Right cardiac atrium (tissue), 5 donors: ENCODE results near the gene POLR3E. TPM values are rescaled to one million over a fixed set of nuclear protein-coding genes. Genes with fewer than 3 reads are reported as not detected.

Experiments
- ATAC-seq, 2 donors: fragments of 200-7000 bp; cut with Tn5 transposase; one replicate each; pipeline versions ENCODE4 v1.8.0 to v1.9.1; 2020; ENCODE audit warnings: moderate library complexity in 2 of 2, mild to moderate bottlenecking in 1 of 2
- DNase-seq, 3 donors: peaks; one replicate each; pipeline ENCODE4 v3.0.0-alpha.2; 2020
- H3K27ac ChIP-seq: one replicate; pipeline ENCODE4 v1.5.1; 2013; ENCODE audit warnings: mild to moderate bottlenecking, low read length, control low read depth, moderate library complexity
- H3K27me3 ChIP-seq: one replicate; pipeline ENCODE4 v1.6.1; 2013; ENCODE audit not compliant: control insufficient read depth, insufficient read depth
- H3K4me1 ChIP-seq: one replicate; pipeline ENCODE4 v1.6.1; 2013; ENCODE audit warnings: low read length; ENCODE audit not compliant: control insufficient read depth, insufficient read depth
- H3K4me3 ChIP-seq: one replicate; pipeline ENCODE4 v1.5.1; 2013; ENCODE audit warnings: low read length, control low read depth
- H3K9me3 ChIP-seq: one replicate; pipeline ENCODE4 v1.6.1; 2013; ENCODE audit warnings: low read length; ENCODE audit not compliant: control insufficient read depth
- WGBS: extraction: QIAGEN DNeasy Blood & Tissue Kit; methylation state at CpG from one replicate; pipeline ENCODE4 v1.1.7; 2013; 5-methylcytosine and 5-hydroxymethylcytosine counted together
- intact Hi-C, 4 donors: fragments of 100-400 bp; cut with DNase I; formaldehyde crosslinking; loops; one replicate each; pipeline versions ENCODE4 v1.11.0 to v1.14.0; 2022 to 2023
- polyA plus RNA-seq: library from polyadenylated mRNA; stranded (reverse); fragments of 200-250 nt; gene quantifications from one replicate; pipeline ENCODE4 v1.2.3, GENCODE V29; 2013
- total RNA-seq, 4 donors: library from RNA; stranded (reverse); fragmentation: NEBNext Ultra II Directional; extraction: Animal tissue kit (Norgen Biotek cat#: 25700); gene quantifications; one replicate each; pipeline ENCODE4 v1.2.1, GENCODE V29; 2021
- donor health status: healthy with polysubstance abuse.
- donor health status: DM: no; HTN: yes; CAD: no.
- donor health status: DM: no; HTN: no; CAD: no.
- donor health status: DM: no; HTN: yes; CAD: no; lungs with severe emphysema.
- donor health status: DM: yes; HTN: yes; CAD: no.

POLR3E gene
- total and polyA plus RNA-seq, 5 donors: 15.4 to 33.5 (median 32.6) TPM

- no peaks in the 10 kb centered on the region for H3K9me3 ChIP-seq
- no peaks in the 10 kb centered on the region for H3K4me1 ChIP-seq
- H3K27me3 ChIP-seq: no peaks in the 10 kb centered on the region
- ATAC-seq: no peak
- no peak for DNase-seq
- 91% methylated on average over 9 of the region's 9 CpGs for WGBS
- intact Hi-C loops: no loop called here
- no peak overlapping the region for H3K4me3 ChIP-seq
- H3K27ac ChIP-seq: no peak overlapping the region
Measured at GRCh38 chr16:22306788-22307187, 9.6 kb downstream of the POLR3E start.

- DNase-seq (no peak), ATAC-seq (peak in 1 of 2 donors; percentile 17)
- Histone ChIP-seq H3K9me3 (no peaks in the 10 kb centered on the region), H3K4me3 (no peak overlapping the region), H3K27ac (no peak overlapping the region), H3K27me3 (no peaks in the 10 kb centered on the region), H3K4me1 (no peaks in the 10 kb centered on the region)
- WGBS: 94% methylated on average over 10 of the region's 10 CpGs
- intact Hi-C loops: no loop called here
Measured at GRCh38 chr16:22307838-22308237, 10.6 kb downstream of the POLR3E start.

- intact Hi-C loops: no loop called here
Measured at GRCh38 chr16:22308824-22309520, 11.8 kb downstream of the POLR3E start.

GRCh38 chr16:22311520-22311919, 14.3 kb downstream of the POLR3E start:
- Histone ChIP-seq H3K4me1 (no peaks in the 10 kb centered on the region), H3K4me3 (no peak overlapping the region), H3K9me3 (no peaks in the 10 kb centered on the region), H3K27ac (no peak overlapping the region), H3K27me3 (no peaks in the 10 kb centered on the region)
- ATAC-seq (no peak), DNase-seq (no peak)
- WGBS: 95% methylated on average over 4 of the region's 4 CpGs
- intact Hi-C loops: no loop called here

More at GRCh38 chr16:22308824-22309520, 11.8 kb downstream of the POLR3E start:
- ATAC-seq (no peak), DNase-seq (no peak)
- Histone ChIP-seq H3K4me3 (no peak overlapping the region), H3K27me3 (no peaks in the 10 kb centered on the region), H3K27ac (no peak overlapping the region), H3K4me1 (no peaks in the 10 kb centered on the region), H3K9me3 (no peaks in the 10 kb centered on the region)
- WGBS: 96% methylated on average over 24 of the region's 24 CpGs

- 92% methylated on average over 23 of the region's 23 CpGs for WGBS
- intact Hi-C loops: no loop called here
- H3K27ac ChIP-seq: no peak overlapping the region
- no peak for DNase-seq
- H3K4me1 ChIP-seq: no peaks in the 10 kb centered on the region
- H3K27me3 ChIP-seq: no peaks in the 10 kb centered on the region
- H3K4me3 ChIP-seq: no peak overlapping the region
- no peak for ATAC-seq
- H3K9me3 ChIP-seq: no peaks in the 10 kb centered on the region
Measured at GRCh38 chr16:22312897-22313781, 15.9 kb downstream of the POLR3E start.

- H3K27ac ChIP-seq: no peak overlapping the region
- H3K4me3 ChIP-seq: no peak overlapping the region
- H3K9me3 ChIP-seq: no peaks in the 10 kb centered on the region
- H3K27me3 ChIP-seq: no peaks in the 10 kb centered on the region
- intact Hi-C loops: no loop called here
- ATAC-seq: no peak
- DNase-seq: no peak
- 93% methylated on average over 10 of the region's 10 CpGs for WGBS
- no peaks in the 10 kb centered on the region for H3K4me1 ChIP-seq
Measured at GRCh38 chr16:22313876-22314470, 16.8 kb downstream of the POLR3E start.

- no peaks in the 10 kb centered on the region for H3K27me3 ChIP-seq
- ATAC-seq: no peak
- intact Hi-C loops: no loop called here
- H3K4me3 ChIP-seq: no peak overlapping the region
- 89% methylated on average over 37 of the region's 37 CpGs for WGBS
- H3K9me3 ChIP-seq: no peaks in the 10 kb centered on the region
- DNase-seq: no peak
- no peak overlapping the region for H3K27ac ChIP-seq
- H3K4me1 ChIP-seq: no peaks in the 10 kb centered on the region
Measured at GRCh38 chr16:22314661-22315626, 17.7 kb downstream of the POLR3E start.

- 90% methylated on average over 1 of the region's 1 CpG for WGBS
- Histone ChIP-seq H3K4me3 (no peak overlapping the region), H3K27me3 (no peaks in the 10 kb centered on the region), H3K9me3 (no peaks in the 10 kb centered on the region), H3K27ac (no peak overlapping the region), H3K4me1 (no peaks in the 10 kb centered on the region)
- intact Hi-C loops: no loop called here
- DNase-seq: no peak
- no peak for ATAC-seq
Measured at GRCh38 chr16:22315979-22316378, 18.8 kb downstream of the POLR3E start.

- no peak for DNase-seq
- intact Hi-C loops: no loop called here
- H3K4me3 ChIP-seq: no peak overlapping the region
- WGBS: 85% methylated on average over 9 of the region's 9 CpGs
- no peak overlapping the region for H3K27ac ChIP-seq
- no peaks in the 10 kb centered on the region for H3K27me3 ChIP-seq
- no peaks in the 10 kb centered on the region for H3K9me3 ChIP-seq
- H3K4me1 ChIP-seq: no peaks in the 10 kb centered on the region
- ATAC-seq: no peak
Measured at GRCh38 chr16:22316411-22316811, 19.2 kb downstream of the POLR3E start.

GRCh38 chr16:22317001-22317530, 19.9 kb downstream of the POLR3E start:
- Histone ChIP-seq H3K27me3 (no peaks in the 10 kb centered on the region), H3K4me1 (no peaks in the 10 kb centered on the region), H3K9me3 (no peaks in the 10 kb centered on the region), H3K27ac (no peak overlapping the region), H3K4me3 (no peak overlapping the region)
- intact Hi-C loops: no loop called here
- WGBS: 86% methylated on average over 17 of the region's 17 CpGs
- ATAC-seq: no peak
- no peak for DNase-seq
